IMR-90 (cell line): ENCODE data around the gene WWC2. TPM values are rescaled to one million over a fixed set of nuclear protein-coding genes. Genes with fewer than 3 reads are reported as not detected.

ENCODE experiments used
- ATAC-seq: fragments of 200-7000 bp; cut with Tn5 transposase; 2 replicates; pipeline ENCODE4 v1.9.1; 2020; ENCODE audit warnings: low read depth, mild to moderate bottlenecking, moderate library complexity
- BruUV-seq: library from RNA; stranded (reverse); fragments of 400-500 nt; replicated peaks from 2 replicates; lab custom pipeline; 2021; lab: Mats Ljungman, UMichigan
- CTCF ChIA-PET: fragments of 300-600 bp; formaldehyde crosslinking; extraction: SDS; loops from one replicate; lab custom pipeline; 2021; ENCODE audit warnings: antibody characterized with exemption; lab: Yijun Ruan, JAX
- POLR2A ChIA-PET: fragments of 300-600 bp; sonication (Branson Sonifier 250); formaldehyde crosslinking; loops from one replicate; lab custom pipeline; 2022; ENCODE audit warnings: antibody characterized with exemption; ENCODE audit not compliant: unreplicated experiment; lab: Charles Lee
- DNase-seq: peaks from one replicate; pipeline ENCODE4 v3.0.0; 2013
- H2AFZ ChIP-seq: replicated peaks from 2 replicates; pipeline ENCODE3; 2013; ENCODE audit warnings: low read length, mild to moderate bottlenecking; ENCODE audit not compliant: poor library complexity
- H2AK5ac ChIP-seq: 2 replicates; pipeline ENCODE4 v1.6.1; 2013; ENCODE audit warnings: low read depth, low read length, inconsistent platforms
- H2AK9ac ChIP-seq: replicated peaks from 2 replicates; pipeline ENCODE3; 2013; ENCODE audit warnings: mild to moderate bottlenecking, low read depth, low read length, moderate library complexity; ENCODE audit not compliant: poor library complexity
- H2BK120ac ChIP-seq: 2 replicates; pipeline ENCODE4 v1.6.1; 2013; ENCODE audit warnings: low read depth, low read length, inconsistent platforms
- H2BK15ac ChIP-seq: 3 replicates; pipeline ENCODE4 v1.6.1; 2013; ENCODE audit warnings: low read depth, low read length, inconsistent platforms
- H2BK20ac ChIP-seq: 2 replicates; pipeline ENCODE4 v1.6.1; 2013; ENCODE audit warnings: low read depth, mild to moderate bottlenecking, inconsistent platforms, low read length, moderate library complexity
- H2BK5ac ChIP-seq: 2 replicates; pipeline ENCODE4 v1.6.1; 2013; ENCODE audit warnings: mild to moderate bottlenecking, low read depth, low read length, inconsistent platforms; ENCODE audit not compliant: poor library complexity, severe bottlenecking
- H3K14ac ChIP-seq: replicated peaks from 2 replicates; pipeline ENCODE4 v1.6.1; 2013; ENCODE audit warnings: low read depth, low read length, inconsistent platforms
- H3K18ac ChIP-seq: 2 replicates; pipeline ENCODE4 v1.6.1; 2013; ENCODE audit warnings: low read depth, low read length, control low read depth
- H3K23ac ChIP-seq: 2 replicates; pipeline ENCODE4 v1.6.1; 2013; ENCODE audit warnings: low read depth, low read length, inconsistent platforms
- H3K27ac ChIP-seq: 2 replicates; pipeline ENCODE4 v1.5.1; 2013; ENCODE audit warnings: mild to moderate bottlenecking, control low read depth, low read length; ENCODE audit not compliant: insufficient read depth
- H3K27me3 ChIP-seq: 2 replicates; pipeline ENCODE4 v1.6.1; 2013; ENCODE audit warnings: low read length; ENCODE audit not compliant: control insufficient read depth, insufficient read depth
- H3K36me3 ChIP-seq: 2 replicates; pipeline ENCODE4 v1.6.1; 2013; ENCODE audit warnings: low read length, mixed read lengths; ENCODE audit not compliant: control insufficient read depth, insufficient read depth
- H3K4ac ChIP-seq: 2 replicates; pipeline ENCODE4 v1.6.1; 2013; ENCODE audit warnings: low read depth, low read length, inconsistent platforms
- H3K4me1 ChIP-seq: 2 replicates; pipeline ENCODE4 v1.6.1; 2013; ENCODE audit warnings: low read length, mixed read lengths; ENCODE audit not compliant: control insufficient read depth, insufficient read depth
- H3K4me2 ChIP-seq: 2 replicates; pipeline ENCODE4 v1.6.1; 2013; ENCODE audit warnings: low read depth, mild to moderate bottlenecking, control low read depth, low read length, moderate library complexity
- H3K4me3 ChIP-seq: 2 replicates; pipeline ENCODE4 v1.5.1; 2013; ENCODE audit warnings: low read depth, mild to moderate bottlenecking, control low read depth, low read length, moderate library complexity; ENCODE audit not compliant: insufficient read depth
- H3K56ac ChIP-seq: 2 replicates; pipeline ENCODE4 v1.6.1; 2013; ENCODE audit warnings: low read length, inconsistent platforms; ENCODE audit not compliant: insufficient read depth; ENCODE audit errors: extremely low read depth
- H3K79me1 ChIP-seq, 2 experiments: 2 replicates each; pipeline ENCODE4 v1.6.1; 2013; ENCODE audit warnings: low read length in 2 of 2, inconsistent platforms in 1 of 2, low read depth in 1 of 2
- H3K9ac ChIP-seq: 2 replicates; pipeline ENCODE4 v1.6.1; 2013; ENCODE audit warnings: low read depth, low read length, control low read depth
- H3K9me1 ChIP-seq: 2 replicates; pipeline ENCODE4 v1.6.1; 2013; ENCODE audit warnings: low read length, inconsistent platforms; ENCODE audit not compliant: insufficient read depth
- H3K9me3 ChIP-seq: 2 replicates; pipeline ENCODE4 v1.6.1; 2013; ENCODE audit warnings: low read length; ENCODE audit not compliant: control insufficient read depth, insufficient read depth
- H4K20me1 ChIP-seq: 2 replicates; pipeline ENCODE4 v1.6.1; 2013; ENCODE audit warnings: low read length, inconsistent platforms; ENCODE audit not compliant: insufficient read depth
- H4K5ac ChIP-seq: 2 replicates; pipeline ENCODE4 v1.6.1; 2013; ENCODE audit warnings: mild to moderate bottlenecking, low read depth, low read length, control low read depth
- H4K8ac ChIP-seq, 2 experiments: 2 replicates each; pipeline ENCODE4 v1.6.1; 2013; ENCODE audit warnings: low read depth in 2 of 2, low read length in 2 of 2, control low read depth in 1 of 2, inconsistent platforms in 1 of 2
- H4K91ac ChIP-seq: 2 replicates; pipeline ENCODE4 v1.6.1; 2013; ENCODE audit warnings: low read depth, low read length, inconsistent platforms; ENCODE audit not compliant: insufficient read depth
- BHLHE40 ChIP-seq: fragments of 150-350 bp; IDR thresholded peaks from 2 replicates; pipeline ENCODE4 v1.6.1; 2016; ENCODE audit warnings: mild to moderate bottlenecking, low read depth, low read length
- CEBPB ChIP-seq: IDR thresholded peaks from 2 replicates; pipeline ENCODE4 v1.6.1; 2012; ENCODE audit warnings: low read depth, low read length, improper control_type of control experiment
- CHD1 ChIP-seq: IDR thresholded peaks from 2 replicates; pipeline ENCODE4 v1.6.1; 2012; ENCODE audit warnings: low read depth, low read length, improper control_type of control experiment
- CTCF ChIP-seq: conservative IDR thresholded peaks from 2 replicates; pipeline ENCODE4 v1.5.1; 2012; ENCODE audit warnings: mild to moderate bottlenecking, low read depth, low read length, improper control_type of control experiment
- ELK1 ChIP-seq: fragments of 150-350 bp; IDR thresholded peaks from 2 replicates; pipeline ENCODE4 v1.6.1; 2016; ENCODE audit warnings: low read depth, mild to moderate bottlenecking, low read length, moderate library complexity, borderline replicate concordance
- FOS ChIP-seq: fragments of 150-350 bp; IDR thresholded peaks from 2 replicates; pipeline ENCODE4 v1.6.1; 2016; ENCODE audit warnings: low read depth, low read length
- MAFK ChIP-seq: IDR thresholded peaks from 2 replicates; pipeline ENCODE4 v1.6.1; 2012; ENCODE audit warnings: low read depth, low read length, improper control_type of control experiment
- MAZ ChIP-seq: IDR thresholded peaks from 2 replicates; pipeline ENCODE4 v1.6.1; 2012; ENCODE audit warnings: low read depth, mild to moderate bottlenecking, low read length, improper control_type of control experiment, moderate library complexity, borderline replicate concordance
- MXI1 ChIP-seq: IDR thresholded peaks from 2 replicates; pipeline ENCODE4 v1.6.1; 2012; ENCODE audit warnings: low read depth, mild to moderate bottlenecking, low read length, moderate library complexity, borderline replicate concordance
- NFE2L2 ChIP-seq: fragments of 150-350 bp; IDR thresholded peaks from 2 replicates; pipeline ENCODE4 v1.6.1; 2016; ENCODE audit warnings: low read depth, mild to moderate bottlenecking, low read length
- POLR2A ChIP-seq: IDR thresholded peaks from 2 replicates; pipeline ENCODE4 v1.6.1; 2012; ENCODE audit warnings: mild to moderate bottlenecking, low read depth, low read length
- RAD21 ChIP-seq: IDR thresholded peaks from 2 replicates; pipeline ENCODE4 v1.6.1; 2012; ENCODE audit warnings: low read length, improper control_type of control experiment
- RCOR1 ChIP-seq: IDR thresholded peaks from 2 replicates; pipeline ENCODE4 v1.6.1; 2012; ENCODE audit warnings: mild to moderate bottlenecking, low read length, improper control_type of control experiment; ENCODE audit not compliant: insufficient replicate concordance
- RFX5 ChIP-seq: IDR thresholded peaks from 2 replicates; pipeline ENCODE4 v1.8.0; 2012; ENCODE audit warnings: low read depth, mild to moderate bottlenecking, low read length, moderate library complexity
- SMC3 ChIP-seq: fragments of 150-350 bp; IDR thresholded peaks from 2 replicates; pipeline ENCODE4 v1.6.1; 2016; ENCODE audit warnings: low read depth, mild to moderate bottlenecking, antibody characterized with exemption, low read length, moderate library complexity
- USF2 ChIP-seq: fragments of 150-350 bp; IDR thresholded peaks from 2 replicates; pipeline ENCODE4 v1.6.1; 2017; ENCODE audit warnings: mild to moderate bottlenecking, antibody characterized with exemption, low read length, low read depth
- WGBS, 2 experiments: methylation state at CpG; one replicate each; pipeline versions ENCODE4 v1.1.5 to v1.1.7; 2013; ENCODE audit warnings: missing lambda C conversion rate in 2 of 2; ENCODE audit not compliant: insufficient read length in 1 of 2; ENCODE audit errors: extremely low coverage in 2 of 2; 5-methylcytosine and 5-hydroxymethylcytosine counted together
- dilution Hi-C: fragments of 300-500 bp; cut with HindIII; formaldehyde crosslinking; loops from one replicate; pipeline ENCODE4 v1.14.3; 2018; ENCODE audit warnings: low sequenced_read_pairs; ENCODE audit not compliant: unreplicated experiment
- in situ Hi-C: fragments of 300-500 bp; cut with MboI; formaldehyde crosslinking; loops from 3 replicates; pipeline ENCODE4 v1.14.3; 2019; ENCODE audit warnings: low sequenced_read_pairs, inconsistent platforms, mixed read lengths
- intact Hi-C: fragments of 100-400 bp; cut with micrococcal nuclease; formaldehyde crosslinking; loops from 2 replicates; pipeline ENCODE4 v1.10.0; 2022
- polyA plus RNA-seq, 3 experiments: library from polyadenylated mRNA; depleted of rRNA; stranded (reverse); fragments of >200 nt; gene quantifications; 2 replicates each; pipeline ENCODE4 v1.2.3, GENCODE V29; 2012; ENCODE audit warnings: low replicate concordance in 1 of 3
- total RNA-seq: library from RNA; depleted of rRNA; stranded (reverse); fragments of >200 nt; gene quantifications from 2 replicates; pipeline ENCODE4 v1.2.3, GENCODE V29; 2012

Gene WWC2
- total and polyA plus RNA-seq, 2 of the 4 experiments (the other 2 are of a cell fraction): 26.6 to 27.4 TPM

- Histone ChIP-seq H3K4me3 (no peak overlapping the region), H2BK20ac (peak overlapping the region; percentile 93), H3K9me1 (peaks cover 7% of the 10 kb centered on the region), H3K14ac (peak overlapping the region; percentile 83), H4K91ac (peak overlapping the region; percentile 79), H2BK120ac (peak overlapping the region; percentile 92), H3K79me1 (no peaks in the 10 kb centered on the region), H3K36me3 (no peaks in the 10 kb centered on the region), H2AFZ (peak overlapping the region; percentile 80), H4K8ac (peak overlapping the region; percentile 49 to 88), H2AK9ac (peak overlapping the region; percentile 10), H3K27me3 (no peaks in the 10 kb centered on the region), H3K27ac (peak overlapping the region; percentile 92), H3K4me2 (no peak overlapping the region), H2BK5ac (peak overlapping the region; percentile 67), H4K20me1 (no peaks in the 10 kb centered on the region), H3K4me1 (peaks cover 6% of the 10 kb centered on the region), H2AK5ac (peak overlapping the region; percentile 25), H4K5ac (peak overlapping the region; percentile 78), H3K23ac (peak overlapping the region; percentile 72), H3K9ac (no peak overlapping the region), H3K9me3 (no peaks in the 10 kb centered on the region), H3K56ac (peak overlapping the region; percentile 65), H3K4ac (peak overlapping the region; percentile 91), H2BK15ac (peak overlapping the region; percentile 60; the same call in 2 of the 3 replicates), H3K18ac (peak overlapping the region; percentile 46)
- BruUV-seq: no TSS peak
- no CpG with 5 or more reads among the region's 3 CpGs for WGBS, 2 experiments
- DNase-seq (peak; percentile 96), ATAC-seq (peak; percentile 88)
- TF ChIP-seq SMC3 (no peak), BHLHE40 (peak; percentile 31; the same call in 1 of the 2 replicates), ELK1 (no peak), FOS (peak; percentile 85), NFE2L2 (no peak), CTCF (no peak), MAFK (no peak), POLR2A (no peak), MXI1 (no peak), CEBPB (peak; percentile 10; the same call in 1 of the 2 replicates), RCOR1 (no peak), CHD1 (no peak), MAZ (no peak), RFX5 (no peak), USF2 (no peak), RAD21 (no peak)
- POLR2A ChIA-PET: no interaction called here
- dilution Hi-C loops (no loop called here), in situ Hi-C loops (no loop called here), intact Hi-C loops (no loop called here)
- CTCF ChIA-PET: no interaction called here
These were observed 236.4 kb downstream of the WWC2 start for GRCh38 chr4:183335369-183335940.
